Activated T-helper 2 cell treated with anti-CD3 and anti-CD28 coated beads, Interferon-gamma antibody, Interleukin-2, Interleukin-4, amounts not matched to agents 10 μg/mL and 5 μg/mL and 100 μg/mL, durations not matched to agents 14 hours and 24 hours and 36 hours (primary cell): ENCODE results near the gene TBC1D23. TPM values are rescaled to one million over a fixed set of nuclear protein-coding genes. Genes with fewer than 3 reads are reported as not detected.
"Not testable (repeated sequence)": the region's sequence is repeated elsewhere in the genome, so short reads cannot be mapped to it uniquely, and the experiment has no call there.

Experiments
- DNase-seq: peaks from one replicate; pipeline ENCODE4 v3.0.0; 2021; ENCODE audit warnings: low spot score
- H3K27ac Mint-ChIP-seq: one replicate; pipeline ENCODE4 v1.8.0; 2021; ENCODE audit warnings: mixed read lengths
- H3K27me3 Mint-ChIP-seq: one replicate; pipeline ENCODE4 v1.8.0; 2021; ENCODE audit warnings: low read depth, mixed read lengths
- H3K36me3 Mint-ChIP-seq: one replicate; pipeline ENCODE4 v1.8.0; 2021; ENCODE audit warnings: low read depth, mixed read lengths
- H3K4me1 Mint-ChIP-seq: one replicate; pipeline ENCODE4 v1.8.0; 2021; ENCODE audit warnings: low read depth, mixed read lengths
- H3K4me3 Mint-ChIP-seq: one replicate; pipeline ENCODE4 v1.8.0; 2021; ENCODE audit warnings: low read depth, mild to moderate bottlenecking, moderate library complexity, mixed read lengths
- H3K9me3 Mint-ChIP-seq: one replicate; pipeline ENCODE4 v1.8.0; 2021; ENCODE audit warnings: mixed read lengths
- intact Hi-C: fragments of 100-400 bp; cut with micrococcal nuclease; formaldehyde crosslinking; loops from one replicate; pipeline ENCODE4 v1.15.1; 2023
- total RNA-seq: library from RNA; stranded (reverse); gene quantifications from 2 replicates; pipeline ENCODE4 v1.2.3, GENCODE V29; 2022

TBC1D23 gene
- total RNA-seq, 1 donor from 2014 or later: 18.7 TPM

- intact Hi-C loops: loop anchor here (10.0 kb wide), 1 partner anchor 376 kb away; no protein-coding TSS in a partner anchor
- DNase-seq: no peak
- Mint-ChIP-seq H3K9me3 (peaks cover 4% of the 10 kb centered on the region), H3K27ac (no peak overlapping the region), H3K4me1 (peaks cover 29% of the 10 kb centered on the region), H3K36me3 (peaks cover 46% of the 10 kb centered on the region), H3K27me3 (no peaks in the 10 kb centered on the region), H3K4me3 (no peak overlapping the region)
These were observed 78.1 kb downstream of the TBC1D23 start for GRCh38 chr3:100338911-100339310.

- DNase-seq: no peak
- H3K4me1 Mint-ChIP-seq: peaks cover 27% of the 10 kb centered on the region
- H3K27ac Mint-ChIP-seq: no peak overlapping the region
- no peaks in the 10 kb centered on the region for H3K27me3 Mint-ChIP-seq
- H3K4me3 Mint-ChIP-seq: no peak overlapping the region
- H3K9me3 Mint-ChIP-seq: peaks cover 4% of the 10 kb centered on the region
- intact Hi-C loops: loop anchor here (10.0 kb wide), 1 partner anchor 375 kb away; no protein-coding TSS in a partner anchor
- peaks cover 54% of the 10 kb centered on the region for H3K36me3 Mint-ChIP-seq
These were observed 79.0 kb downstream of the TBC1D23 start for GRCh38 chr3:100339786-100340185.

- H3K4me3 Mint-ChIP-seq: no peak overlapping the region
- DNase-seq: no peak
These were observed 79.7 kb downstream of the TBC1D23 start for GRCh38 chr3:100340527-100340926.

GRCh38 chr3:100348727-100349126 is 87.9 kb downstream of the TBC1D23 start:
- no peak for DNase-seq
- no peak overlapping the region for H3K27ac Mint-ChIP-seq
- no peaks in the 10 kb centered on the region for H3K27me3 Mint-ChIP-seq
- H3K4me3 Mint-ChIP-seq: no peak overlapping the region
- intact Hi-C loops: no loop called here
- peaks cover 5% of the 10 kb centered on the region for H3K4me1 Mint-ChIP-seq
- no peaks in the 10 kb centered on the region for H3K9me3 Mint-ChIP-seq
- peaks cover 81% of the 10 kb centered on the region for H3K36me3 Mint-ChIP-seq

More at GRCh38 chr3:100340527-100340926, 79.7 kb downstream of the TBC1D23 start:
- Mint-ChIP-seq H3K36me3 (peaks cover 53% of the 10 kb centered on the region), H3K9me3 (peaks cover 4% of the 10 kb centered on the region), H3K27me3 (no peaks in the 10 kb centered on the region), H3K27ac (no peak overlapping the region), H3K4me1 (peaks cover 21% of the 10 kb centered on the region)
- intact Hi-C loops: no loop called here

- H3K36me3 Mint-ChIP-seq: peaks cover 80% of the 10 kb centered on the region
- H3K9me3 Mint-ChIP-seq, H3K4me1 Mint-ChIP-seq, H3K4me3 Mint-ChIP-seq, H3K27me3 Mint-ChIP-seq, DNase-seq, intact Hi-C loops, H3K27ac Mint-ChIP-seq: not testable (repeated sequence)
These were observed 91.0 kb downstream of the TBC1D23 start for GRCh38 chr3:100351770-100352169.

- intact Hi-C loops: no loop called here
- no peaks in the 10 kb centered on the region for H3K4me1 Mint-ChIP-seq
- H3K4me3 Mint-ChIP-seq: no peak overlapping the region
- no peak for DNase-seq
- no peaks in the 10 kb centered on the region for H3K27me3 Mint-ChIP-seq
- peaks cover 79% of the 10 kb centered on the region for H3K36me3 Mint-ChIP-seq
- no peaks in the 10 kb centered on the region for H3K9me3 Mint-ChIP-seq
- no peak overlapping the region for H3K27ac Mint-ChIP-seq
These were observed 91.8 kb downstream of the TBC1D23 start for GRCh38 chr3:100352296-100353231.

- H3K4me1 Mint-ChIP-seq: no peaks in the 10 kb centered on the region
- no peaks in the 10 kb centered on the region for H3K9me3 Mint-ChIP-seq
- no peaks in the 10 kb centered on the region for H3K27me3 Mint-ChIP-seq
- H3K27ac Mint-ChIP-seq: no peak overlapping the region
- no peak overlapping the region for H3K4me3 Mint-ChIP-seq
- peaks cover 81% of the 10 kb centered on the region for H3K36me3 Mint-ChIP-seq
- intact Hi-C loops: no loop called here
- no peak for DNase-seq
These were observed 94.1 kb downstream of the TBC1D23 start for GRCh38 chr3:100354850-100355249.

GRCh38 chr3:100358413-100358812 is 97.6 kb downstream of the TBC1D23 start:
- Mint-ChIP-seq H3K9me3 (peaks cover 6% of the 10 kb centered on the region), H3K27me3 (no peaks in the 10 kb centered on the region), H3K27ac (no peak overlapping the region), H3K4me3 (no peak overlapping the region), H3K36me3 (peaks cover 81% of the 10 kb centered on the region), H3K4me1 (no peaks in the 10 kb centered on the region)
- no peak for DNase-seq
- intact Hi-C loops: no loop called here

DNA sequence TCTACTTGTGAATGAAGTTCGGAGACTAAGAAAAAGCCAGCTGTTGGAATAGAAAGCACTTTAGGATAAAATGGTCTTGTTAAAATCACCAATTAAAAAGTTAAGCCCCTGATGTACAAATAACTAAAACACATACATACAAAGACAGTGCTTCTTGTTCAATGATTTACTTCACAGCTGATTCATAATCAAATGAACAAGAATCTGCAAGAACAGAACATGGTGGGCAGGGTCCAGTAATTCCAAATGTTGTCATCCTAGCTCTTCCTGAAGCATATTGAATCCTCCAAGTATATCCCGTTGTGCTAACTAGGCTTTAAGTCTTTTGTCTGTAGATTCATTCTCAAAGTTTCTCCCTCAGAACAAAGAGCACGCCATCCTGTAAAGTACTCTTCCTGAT is 98.2 kb downstream of the TBC1D23 start:
- H3K36me3 Mint-ChIP-seq: peaks cover 85% of the 10 kb centered on the region
- no peaks in the 10 kb centered on the region for H3K4me1 Mint-ChIP-seq
- DNase-seq: no peak

DNA sequence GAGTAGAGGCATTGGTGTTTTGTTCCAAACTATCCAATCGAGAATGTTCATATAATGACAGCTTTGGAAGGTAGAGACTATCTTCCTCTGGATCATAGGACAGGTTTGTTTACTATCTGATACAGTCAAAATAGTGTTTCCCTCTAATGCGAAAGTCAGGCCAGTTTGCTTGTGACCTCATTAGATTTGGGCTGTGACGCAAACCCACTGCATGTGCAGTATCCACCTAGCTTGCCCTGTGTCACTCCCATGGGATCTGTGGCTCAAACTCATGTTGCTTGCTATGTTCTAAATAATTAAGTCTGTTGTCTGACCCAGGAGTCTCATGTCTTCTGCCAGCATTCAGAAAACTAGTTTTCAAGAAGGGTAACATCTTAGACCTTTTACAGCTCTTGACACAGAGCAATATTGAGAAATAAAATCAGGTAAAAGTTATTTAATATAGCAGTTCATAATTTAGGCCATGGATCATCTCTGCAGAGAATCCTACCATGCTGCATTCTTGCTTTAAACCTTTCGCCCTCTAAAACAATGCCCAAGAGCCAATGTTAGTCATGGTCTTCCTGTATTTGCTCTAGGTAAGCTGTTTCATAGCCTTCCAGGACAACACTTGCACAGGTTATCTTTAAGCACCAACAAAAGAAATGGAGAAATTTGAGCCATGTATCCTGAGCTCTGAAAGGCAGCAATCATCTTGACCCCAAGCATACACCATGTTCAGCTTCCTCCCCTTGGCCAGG is 100.1 kb downstream of the TBC1D23 start:
- Mint-ChIP-seq H3K4me3 (no peak overlapping the region), H3K4me1 (no peaks in the 10 kb centered on the region), H3K9me3 (peaks cover 6% of the 10 kb centered on the region), H3K36me3 (peaks cover 81% of the 10 kb centered on the region), H3K27ac (no peak overlapping the region), H3K27me3 (no peaks in the 10 kb centered on the region)
- DNase-seq: no peak
- intact Hi-C loops: no loop called here

More for the DNA sequence above, 98.2 kb downstream of the TBC1D23 start:
- no peak overlapping the region for H3K4me3 Mint-ChIP-seq
- peaks cover 6% of the 10 kb centered on the region for H3K9me3 Mint-ChIP-seq
- H3K27me3 Mint-ChIP-seq: no peaks in the 10 kb centered on the region
- H3K27ac Mint-ChIP-seq: no peak overlapping the region
- intact Hi-C loops: no loop called here

DNA sequence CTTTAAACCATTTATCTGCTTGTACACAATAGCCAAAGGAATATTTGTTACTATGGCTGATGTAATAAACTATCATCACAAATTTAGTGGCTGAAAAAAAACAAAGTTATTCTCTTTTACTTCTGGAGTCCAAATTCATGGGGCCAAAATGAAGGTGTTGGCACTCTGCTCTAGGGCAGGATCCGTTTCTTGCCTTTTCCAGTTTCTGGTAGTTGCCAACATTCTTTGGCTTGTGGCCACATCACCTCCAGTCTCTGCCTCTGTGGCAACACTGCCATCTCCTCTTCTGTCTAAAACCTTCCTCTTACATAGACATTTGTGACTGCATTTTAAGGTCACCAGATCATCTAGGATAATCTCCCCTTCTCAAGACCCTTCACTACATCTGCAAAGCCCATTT is 101.1 kb downstream of the TBC1D23 start:
- H3K36me3 Mint-ChIP-seq: peaks cover 76% of the 10 kb centered on the region
- DNase-seq: no peak
- H3K4me1 Mint-ChIP-seq: no peaks in the 10 kb centered on the region
- no peak overlapping the region for H3K27ac Mint-ChIP-seq
- intact Hi-C loops: no loop called here
- H3K9me3 Mint-ChIP-seq: peaks cover 6% of the 10 kb centered on the region
- no peak overlapping the region for H3K4me3 Mint-ChIP-seq
- no peaks in the 10 kb centered on the region for H3K27me3 Mint-ChIP-seq

GRCh38 chr3:100364421-100364820 is 103.6 kb downstream of the TBC1D23 start:
- no peaks in the 10 kb centered on the region for H3K4me1 Mint-ChIP-seq
- H3K27me3 Mint-ChIP-seq: no peaks in the 10 kb centered on the region
- H3K9me3 Mint-ChIP-seq: peaks cover 6% of the 10 kb centered on the region
- H3K4me3 Mint-ChIP-seq: no peak overlapping the region
- peaks cover 78% of the 10 kb centered on the region for H3K36me3 Mint-ChIP-seq
- no peak for DNase-seq
- intact Hi-C loops: no loop called here
- H3K27ac Mint-ChIP-seq: no peak overlapping the region

GRCh38 chr3:100366424-100366823 is 105.6 kb downstream of the TBC1D23 start:
- DNase-seq: no peak
- Mint-ChIP-seq H3K4me3 (no peak overlapping the region), H3K4me1 (no peaks in the 10 kb centered on the region)

More at GRCh38 chr3:100366424-100366823, 105.6 kb downstream of the TBC1D23 start:
- no peak overlapping the region for H3K27ac Mint-ChIP-seq
- intact Hi-C loops: no loop called here
- H3K27me3 Mint-ChIP-seq: no peaks in the 10 kb centered on the region
- peaks cover 70% of the 10 kb centered on the region for H3K36me3 Mint-ChIP-seq
- H3K9me3 Mint-ChIP-seq: peaks cover 6% of the 10 kb centered on the region
